Caki2 (cell line): ENCODE results near the gene ECE1. TPM values are rescaled to one million over a fixed set of nuclear protein-coding genes. Genes with fewer than 3 reads are reported as not detected.
A peak's percentile ranks its signal among the peaks of the same experiment; 100 is the strongest.

Experiments used
- DNase-seq: peaks from one replicate; pipeline ENCODE4 v3.0.0-alpha.2; 2015; ENCODE audit warnings: low read depth
- in situ Hi-C: cut with HindIII; loops from 2 replicates; pipeline ENCODE4 v1.10.0; 2016; ENCODE audit warnings: low sequenced_read_pairs, low pct_unique_long_range_greater_than_20kb, mixed read lengths
- total RNA-seq: library from RNA; depleted of rRNA; stranded (reverse); fragments of >200 nt; shearing (Covaris generic); gene quantifications from 2 replicates; pipeline ENCODE4 v1.2.3, GENCODE V29; 2014; ENCODE audit warnings: low replicate concordance

Gene ECE1
- total RNA-seq, 1 experiment from 2014 or later: 82.8 TPM

- in situ Hi-C loops: no loop called here
Observed at GRCh38 chr1:21327566-21328323, 37.5 kb upstream of the ECE1 start.

GRCh38 chr1:21326861-21327344 lies 36.6 kb upstream of the ECE1 start:
- DNase-seq: no peak
- in situ Hi-C loops: no loop called here

More at GRCh38 chr1:21327566-21328323, 37.5 kb upstream of the ECE1 start:
- DNase-seq: no peak

DNA sequence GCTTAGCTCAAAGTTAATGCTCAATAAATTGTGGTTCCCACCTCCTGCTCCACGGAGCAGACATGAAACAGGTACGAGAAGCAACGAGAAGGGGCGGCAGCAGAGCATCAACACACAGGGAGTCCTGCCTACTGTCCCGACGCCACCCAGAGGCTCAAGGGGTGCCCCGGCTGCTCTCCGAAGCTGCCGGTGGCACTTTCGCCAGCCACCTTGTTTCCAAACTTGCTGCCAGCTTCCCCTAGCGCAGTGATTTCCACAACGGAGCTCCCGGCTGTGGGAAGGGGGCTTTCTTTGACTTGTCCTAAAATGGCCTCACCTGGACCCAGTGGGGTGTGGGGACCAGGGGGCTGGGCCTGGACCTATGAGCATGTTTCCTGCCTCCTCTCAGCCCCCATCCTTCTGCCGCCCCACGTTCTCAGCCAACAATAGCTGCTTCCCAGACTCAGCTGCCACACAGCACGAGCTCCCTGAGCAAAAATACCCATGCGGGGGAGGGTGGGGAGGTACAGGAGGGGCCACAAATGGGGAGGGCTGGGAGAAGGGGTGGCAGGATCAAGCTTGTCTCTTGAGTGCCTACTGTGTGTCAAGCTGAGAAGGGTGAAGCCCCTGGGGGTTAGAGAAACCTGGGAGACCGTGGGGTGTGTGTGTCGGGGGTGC lies 35.6 kb upstream of the ECE1 start:
- DNase-seq: no peak
- in situ Hi-C loops: no loop called here

GRCh38 chr1:21325231-21325718 lies 35.0 kb upstream of the ECE1 start:
- in situ Hi-C loops: no loop called here
- no peak for DNase-seq

- DNase-seq: peak; percentile 98
Observed at GRCh38 chr1:21324368-21325141, 34.3 kb upstream of the ECE1 start.

DNA sequence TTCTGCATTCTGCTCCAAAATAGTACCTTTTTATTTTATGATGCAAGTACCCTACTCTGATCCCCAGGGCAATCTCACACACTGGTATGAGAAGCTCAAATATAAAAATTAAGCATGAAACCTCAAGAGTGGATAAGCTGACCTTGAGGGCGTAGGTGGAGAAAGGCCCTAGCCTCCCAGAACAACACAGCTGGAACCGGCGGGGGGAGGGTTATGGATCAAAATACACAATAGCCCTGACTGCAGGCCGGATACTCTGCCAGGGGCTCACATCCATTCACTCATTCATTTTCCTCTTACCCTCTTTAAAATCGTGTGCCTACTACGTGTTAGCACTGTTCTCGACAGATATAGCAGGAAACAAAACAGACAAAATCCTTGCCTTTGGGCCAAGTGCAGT lies 32.8 kb upstream of the ECE1 start:
- in situ Hi-C loops: no loop called here
- no peak for DNase-seq

More at GRCh38 chr1:21324368-21325141, 34.3 kb upstream of the ECE1 start:
- in situ Hi-C loops: no loop called here

DNA sequence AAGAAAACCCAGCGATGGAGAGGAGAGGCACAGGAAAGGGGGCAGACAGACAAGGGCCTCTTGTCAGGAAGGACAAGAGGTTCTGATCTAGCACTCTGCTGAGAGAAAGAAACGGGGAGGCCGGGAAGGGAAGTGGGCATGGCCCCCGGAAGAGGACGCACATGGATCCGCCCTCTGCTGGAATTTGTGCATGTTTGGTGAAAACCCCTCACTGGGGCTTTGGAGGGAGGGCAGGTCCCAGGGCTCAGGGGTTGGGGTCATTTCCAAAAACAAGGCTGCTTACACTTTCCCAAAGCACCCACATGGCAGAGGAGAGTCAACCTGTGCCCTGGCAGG lies 32.4 kb upstream of the ECE1 start:
- DNase-seq: no peak
- in situ Hi-C loops: no loop called here

DNA sequence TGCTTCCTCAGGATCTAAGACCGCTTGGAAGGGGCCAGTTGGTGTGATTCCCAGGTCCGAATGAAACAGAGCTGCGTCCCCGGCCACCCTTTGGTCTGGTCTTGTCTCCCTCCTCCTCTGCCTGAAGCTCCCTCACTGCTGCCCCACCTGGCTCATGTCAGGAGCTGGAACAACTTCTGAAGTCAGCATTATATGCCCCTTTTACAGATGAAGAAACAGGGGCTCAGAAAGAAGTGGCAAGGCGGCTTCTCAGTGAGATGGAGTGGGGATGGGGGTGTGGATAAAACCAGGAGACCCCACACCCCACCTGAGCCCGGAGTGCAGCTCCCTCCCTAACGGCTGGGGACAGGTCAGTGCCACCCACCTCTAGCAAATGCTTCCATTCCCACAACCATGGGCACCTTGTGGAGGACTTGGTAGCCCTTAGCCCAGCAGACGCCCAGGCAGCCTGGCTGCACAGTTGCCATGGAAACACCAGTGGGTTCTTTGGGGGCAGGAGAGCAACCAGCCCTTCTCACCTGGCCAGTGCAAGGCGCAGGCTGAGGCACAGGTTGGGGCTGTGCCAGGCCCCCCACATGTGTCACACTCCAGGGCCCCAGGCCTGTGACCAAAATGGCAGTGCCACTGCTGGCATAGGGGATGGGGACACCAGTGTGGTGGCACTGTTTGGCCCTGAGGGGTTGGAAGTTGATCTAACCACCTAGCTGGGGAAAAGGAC lies 31.9 kb upstream of the ECE1 start:
- in situ Hi-C loops: no loop called here
- no peak for DNase-seq

DNA sequence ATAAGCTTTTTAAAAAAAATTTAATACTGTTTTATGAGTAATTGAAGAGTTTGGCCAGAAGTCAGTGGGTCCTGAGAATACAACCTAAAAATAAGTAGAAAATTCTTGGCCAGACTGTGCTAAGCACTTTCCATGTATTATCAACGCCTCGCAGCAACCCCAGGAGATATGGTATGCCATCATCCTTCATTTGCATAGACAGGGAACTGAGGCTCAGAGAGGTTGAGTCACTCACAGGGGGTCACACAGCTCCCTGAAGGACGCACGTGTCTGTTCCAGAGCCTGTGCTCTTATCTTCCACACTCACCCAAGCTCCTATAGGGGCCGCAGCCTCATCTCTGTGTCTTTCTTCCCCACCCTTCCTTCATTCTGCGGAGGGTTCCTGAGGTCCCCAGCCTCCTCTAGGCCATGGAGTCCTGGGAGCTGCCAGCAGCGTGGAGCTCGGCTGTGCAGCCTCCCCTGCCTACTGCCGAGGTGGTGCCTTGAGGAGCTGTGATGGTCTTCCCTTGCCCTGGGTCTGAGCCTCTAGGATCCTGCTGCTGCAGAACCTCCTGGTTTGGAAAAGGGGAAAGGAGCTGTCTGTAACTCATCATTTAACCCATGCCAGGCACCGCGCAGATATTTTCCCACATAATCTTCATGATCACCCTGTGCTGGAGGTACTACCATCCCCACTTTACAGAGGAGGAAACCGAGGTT lies 30.3 kb upstream of the ECE1 start:
- no peak for DNase-seq
- in situ Hi-C loops: no loop called here

- DNase-seq: no peak
- in situ Hi-C loops: no loop called here
Observed at GRCh38 chr1:21319447-21320407, 29.5 kb upstream of the ECE1 start.

- in situ Hi-C loops: no loop called here
- no peak for DNase-seq
Observed at GRCh38 chr1:21318714-21319159, 28.5 kb upstream of the ECE1 start.

- in situ Hi-C loops: no loop called here
- no peak for DNase-seq
Observed at GRCh38 chr1:21318057-21318713, 27.9 kb upstream of the ECE1 start.

DNA sequence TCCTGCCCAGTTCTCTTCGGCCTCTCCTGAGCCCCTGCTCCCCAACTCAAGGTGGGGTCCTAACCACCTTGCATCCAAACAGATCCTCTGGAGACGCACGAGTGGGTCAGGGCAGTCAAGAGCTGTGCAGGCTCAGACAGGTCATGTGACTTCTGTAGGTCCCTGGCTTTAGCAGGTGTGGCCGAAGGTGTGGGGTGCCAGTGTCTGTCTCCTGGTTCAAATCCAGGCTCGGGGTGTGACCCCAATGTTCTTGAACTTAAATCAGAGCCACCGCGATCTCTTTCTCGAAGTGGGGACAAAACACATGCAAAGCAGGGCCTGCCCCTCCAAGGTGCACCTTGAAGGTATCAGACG lies 27.4 kb upstream of the ECE1 start:
- in situ Hi-C loops: no loop called here
- DNase-seq: no peak

DNA sequence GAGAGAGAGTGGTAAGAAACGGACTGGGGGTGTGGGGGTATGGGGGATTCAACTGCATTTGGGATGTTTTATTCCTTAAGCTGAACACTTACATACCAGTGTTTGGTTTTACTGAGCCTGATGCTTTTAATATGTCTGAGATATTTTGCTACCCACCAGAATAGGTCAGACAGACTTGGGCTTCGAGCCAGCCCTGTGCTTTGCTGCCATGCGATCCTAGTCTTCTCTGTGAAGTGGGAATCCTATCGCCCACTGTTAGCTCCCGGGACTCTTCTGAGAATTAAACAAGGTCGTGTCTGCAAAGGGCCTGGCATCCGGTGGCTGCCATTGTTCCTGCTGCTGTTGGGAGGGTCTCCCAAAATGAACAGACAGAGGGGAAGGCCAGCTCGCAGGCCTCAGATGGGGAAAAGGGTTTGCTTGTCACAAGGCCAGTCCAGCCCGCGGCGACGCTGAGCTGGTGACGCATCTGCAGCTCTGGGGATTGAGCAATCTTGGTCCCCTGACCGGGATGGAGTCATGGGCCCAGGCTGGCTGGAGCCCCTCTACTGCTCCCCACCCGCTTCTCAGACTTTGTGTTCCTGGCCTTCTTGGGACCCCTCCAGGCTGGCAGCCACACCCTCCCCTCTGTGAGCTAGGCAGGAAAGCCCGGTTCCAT lies 26.9 kb upstream of the ECE1 start:
- in situ Hi-C loops: no loop called here
- DNase-seq: no peak

DNA sequence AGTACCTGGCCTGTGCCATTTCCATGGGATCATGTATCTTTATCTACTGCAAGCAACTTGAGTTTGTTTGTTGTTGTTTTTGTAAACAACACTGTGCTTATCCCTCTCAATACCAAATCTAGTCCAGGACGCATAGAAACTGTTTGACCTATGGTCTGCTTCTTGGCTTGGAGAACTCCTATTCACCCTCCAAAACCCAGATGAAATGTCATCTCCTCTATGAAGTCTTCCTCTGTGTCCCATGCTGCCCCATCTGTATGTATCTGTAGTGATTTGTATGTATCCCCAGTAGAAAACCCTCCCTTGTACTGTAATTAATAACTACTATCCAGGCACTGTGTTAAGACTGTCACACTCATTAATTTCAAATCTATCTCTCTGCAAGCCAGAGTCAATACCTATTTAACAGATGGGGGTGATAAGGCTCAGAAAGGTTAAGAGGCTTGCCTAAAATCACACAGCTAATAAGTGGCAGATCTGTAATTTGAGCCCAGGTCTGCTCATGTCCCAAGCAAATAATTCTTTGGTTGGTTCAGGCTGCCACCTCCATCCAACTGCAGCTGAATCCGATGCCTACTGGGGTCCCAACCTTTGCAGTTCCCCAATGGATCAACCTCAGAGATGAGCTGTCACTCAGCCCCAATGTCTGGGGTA lies 24.6 kb upstream of the ECE1 start:
- in situ Hi-C loops: no loop called here
- no peak for DNase-seq
